Breast epithelium (tissue), 4 donors: ENCODE data around the gene HUNK. TPM values are rescaled to one million over a fixed set of nuclear protein-coding genes. Genes with fewer than 3 reads are reported as not detected.

Experiments used
- DNase-seq, 2 donors: peaks; one replicate each; pipeline ENCODE4 v3.0.0-alpha.2; 2019; ENCODE audit warnings: low spot score in 2 of 2
- H3K27ac ChIP-seq, 2 donors: fragments of 200-600 bp; sonication (generic) in 1 of 2; one replicate each; pipeline ENCODE4 v1.5.1; 2016 to 2019; ENCODE audit warnings: mild to moderate bottlenecking in 1 of 2
- H3K27me3 ChIP-seq, 2 donors: fragments of 200-600 bp; sonication (generic) in 1 of 2; one replicate each; pipeline versions ENCODE4 v1.5.1 to v1.6.0; 2017 to 2019; ENCODE audit warnings: control low read depth in 1 of 2, mild to moderate bottlenecking in 1 of 2
- H3K36me3 ChIP-seq: fragments of 200-600 bp; one replicate; pipeline ENCODE4 v1.5.1; 2019
- H3K4me1 ChIP-seq, 2 donors: fragments of 200-600 bp; sonication (generic); one replicate each; pipeline ENCODE4 v1.5.1; 2016 to 2019; ENCODE audit warnings: control low read depth in 1 of 2
- H3K4me3 ChIP-seq, 3 donors: fragments of 200-600 bp; sonication (generic); 1 replicate in 2 of 3; 2 replicates in 1 of 3; pipeline ENCODE4 v1.5.1; 2016 to 2019; ENCODE audit warnings: mild to moderate bottlenecking in 3 of 3, moderate library complexity in 2 of 3
- H3K9me3 ChIP-seq, 2 donors: fragments of 200-600 bp; sonication (generic) in 1 of 2; one replicate each; pipeline ENCODE4 v1.5.1; 2016 to 2019; ENCODE audit warnings: control low read depth in 1 of 2
- CTCF ChIP-seq, 3 donors: fragments of 450-650 bp; IDR thresholded peaks; one replicate each; pipeline ENCODE4 v1.5.1; 2016 to 2017; ENCODE audit warnings: antibody characterized with exemption in 3 of 3, mild to moderate bottlenecking in 3 of 3, moderate library complexity in 3 of 3
- POLR2A ChIP-seq: fragments of 450-650 bp; IDR thresholded peaks from one replicate; pipeline ENCODE4 v1.6.1; 2016; ENCODE audit warnings: antibody characterized with exemption, mild to moderate bottlenecking, moderate library complexity
- POLR2AphosphoS5 ChIP-seq, 3 donors: sonication (generic); formaldehyde crosslinking; IDR thresholded peaks; one replicate each; pipeline ENCODE4 v1.6.1; 2017; ENCODE audit warnings: antibody characterized with exemption in 3 of 3
- intact Hi-C: fragments of 100-400 bp; cut with DNase I; formaldehyde crosslinking; loops from one replicate; pipeline ENCODE4 v1.15.1; 2023; ENCODE audit warnings: low total_unique reads
- total RNA-seq, 3 donors: library from RNA; depleted of rRNA; stranded (reverse); fragments of >200 nt; gene quantifications; one replicate each; pipeline ENCODE4 v1.1.0, GENCODE V29; 2016

The HUNK gene
- total RNA-seq, 3 donors from 2014 or later, result 0.32 to 2.0 (median 1.3) TPM

GRCh38 chr21:32021319-32021994 lies 148.6 kb downstream of the HUNK start:
- Histone ChIP-seq H3K27me3 (no peaks in the 10 kb centered on the region), H3K36me3 (no peaks in the 10 kb centered on the region), H3K27ac (peak overlapping the region; percentile 40 to 54), H3K4me1 (no peaks in the 10 kb centered on the region), H3K4me3 (no peak overlapping the region), H3K9me3 (no peaks in the 10 kb centered on the region)
- intact Hi-C loops, result no loop called here
- peak; percentile 80 to 86 for DNase-seq
- no peak for TF ChIP-seq POLR2A
- no peak for TF ChIP-seq POLR2AphosphoS5 (IDR thresholded peaks at IDR 0.05)
- no peak for TF ChIP-seq CTCF (IDR thresholded peaks at IDR 0.05)

- Histone ChIP-seq H3K27ac (peak overlapping the region; percentile 40 to 54), H3K36me3 (no peaks in the 10 kb centered on the region), H3K4me1 (no peaks in the 10 kb centered on the region), H3K27me3 (no peaks in the 10 kb centered on the region), H3K9me3 (no peaks in the 10 kb centered on the region), H3K4me3 (no peak overlapping the region)
- intact Hi-C loops, result no loop called here
- no peak for DNase-seq
- TF ChIP-seq POLR2AphosphoS5 (IDR thresholded peaks at IDR 0.05) (no peak), POLR2A (no peak), CTCF (IDR thresholded peaks at IDR 0.05) (no peak)
These were observed 149.3 kb downstream of the HUNK start for GRCh38 chr21:32022146-32022545.

GRCh38 chr21:32030146-32030652 lies 157.4 kb downstream of the HUNK start:
- intact Hi-C loops, result no loop called here
- Histone ChIP-seq H3K27me3 (no peaks in the 10 kb centered on the region), H3K27ac (no peak overlapping the region), H3K4me1 (no peaks in the 10 kb centered on the region), H3K9me3 (no peaks in the 10 kb centered on the region), H3K4me3 (no peak overlapping the region), H3K36me3 (no peaks in the 10 kb centered on the region)
- no peak for DNase-seq
- TF ChIP-seq POLR2AphosphoS5 (IDR thresholded peaks at IDR 0.05) (no peak), POLR2A (no peak)

GRCh38 chr21:32034850-32035249 lies 162.0 kb downstream of the HUNK start:
- Histone ChIP-seq H3K4me3 (no peak overlapping the region), H3K36me3 (no peaks in the 10 kb centered on the region), H3K27ac (no peak overlapping the region), H3K9me3 (no peaks in the 10 kb centered on the region), H3K27me3 (no peaks in the 10 kb centered on the region), H3K4me1 (no peaks in the 10 kb centered on the region)
- no peak for DNase-seq
- intact Hi-C loops, result no loop called here
- TF ChIP-seq POLR2A (no peak), POLR2AphosphoS5 (IDR thresholded peaks at IDR 0.05) (no peak), CTCF (IDR thresholded peaks at IDR 0.05) (no peak)

- no peaks in the 10 kb centered on the region for H3K4me1 ChIP-seq
- TF ChIP-seq POLR2A (no peak), CTCF (IDR thresholded peaks at IDR 0.05) (no peak), POLR2AphosphoS5 (IDR thresholded peaks at IDR 0.05) (no peak)
- intact Hi-C loops, result no loop called here
- H3K4me3 ChIP-seq, result no peak overlapping the region
- no peak for DNase-seq
- no peaks in the 10 kb centered on the region for H3K27me3 ChIP-seq
- H3K27ac ChIP-seq, result no peak overlapping the region
- no peaks in the 10 kb centered on the region for H3K9me3 ChIP-seq
- no peaks in the 10 kb centered on the region for H3K36me3 ChIP-seq
These were observed 162.8 kb downstream of the HUNK start for GRCh38 chr21:32035617-32036016.
